HUDEP-2 (cell line): ENCODE data around the gene MRPL16.
"Not testable (repeated sequence)": the region's sequence is repeated elsewhere in the genome, so short reads cannot be mapped to it uniquely, and the experiment has no call there.

ENCODE experiments used
- DNase-seq, 76 experiments: peaks; one replicate each; lab custom pipeline; 2025; ENCODE audit not compliant: unreplicated experiment in 76 of 76; lab: John Stamatoyannopoulos, UW

MRPL16 gene

DNA sequence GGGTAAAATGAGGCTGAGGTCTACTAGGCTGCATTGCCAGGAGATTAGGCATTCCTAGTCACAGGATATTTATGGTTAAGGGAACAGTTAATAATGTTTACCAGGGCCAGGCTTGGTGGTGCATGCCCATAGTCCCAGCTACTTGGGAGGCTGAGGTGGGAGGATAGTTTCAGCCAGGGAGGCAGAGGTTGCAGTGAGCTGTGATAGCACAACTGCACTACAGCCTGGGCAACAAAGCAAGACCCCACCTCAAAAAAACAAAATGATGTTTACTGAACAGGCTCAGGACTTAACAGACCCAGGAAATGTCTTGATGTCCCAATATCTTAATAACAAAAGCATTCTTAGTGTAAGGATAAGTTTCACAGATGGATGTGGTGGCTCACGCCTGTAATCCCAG is 2.8 kb upstream of the MRPL16 start:
- DNase-seq: no peak

GRCh38 chr11:59812220-59812619 is 1.6 kb upstream of the MRPL16 start:
- no peak for DNase-seq

DNA sequence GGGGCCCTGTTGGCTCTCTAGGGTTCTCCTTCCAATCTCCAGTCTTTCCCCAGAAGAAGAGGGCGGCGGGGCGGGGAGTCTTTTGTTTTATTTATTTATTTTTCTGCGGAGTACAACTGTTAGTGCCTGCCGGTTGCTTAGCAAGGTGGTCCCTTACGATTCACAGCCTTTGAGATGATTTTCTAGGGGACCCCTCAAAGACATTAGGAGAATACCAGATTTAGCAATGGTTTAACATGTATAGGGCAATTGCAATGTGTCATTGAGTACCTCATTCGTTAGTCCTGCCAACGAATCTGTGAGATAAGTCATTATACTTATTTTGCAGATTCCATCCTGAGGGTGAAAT is 307 bp upstream of the MRPL16 start:
- no peak for DNase-seq

- no peak for DNase-seq
These were observed 3.4 kb downstream of the MRPL16 start for GRCh38 chr11:59807047-59807610.

DNA sequence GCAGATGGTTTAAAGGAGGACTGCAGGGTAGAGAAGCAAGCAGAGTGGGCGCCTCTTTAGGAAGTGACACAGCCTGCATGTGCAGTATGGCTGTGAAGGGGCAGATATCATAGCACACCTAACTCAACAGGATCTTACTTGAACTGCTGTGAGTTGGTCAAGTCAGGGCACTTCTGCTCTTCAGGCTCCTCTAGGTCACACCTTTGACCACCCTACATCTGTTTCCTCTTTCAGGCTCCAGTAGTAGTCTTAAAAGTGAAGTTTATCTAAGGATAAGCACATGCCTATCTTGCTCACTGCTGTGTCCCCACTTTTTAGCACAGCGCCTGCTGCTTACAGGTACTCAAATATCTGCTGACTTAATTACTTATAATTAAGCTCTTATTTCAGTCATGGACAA is 6.5 kb downstream of the MRPL16 start:
- peak in 2 of 76 experiments; percentile 17 for DNase-seq

- DNase-seq: peak in 40 of 76 experiments; percentile 6 to 72 (median 40)
These were observed 7.9 kb downstream of the MRPL16 start for GRCh38 chr11:59802639-59803176.

- peak in 3 of 76 experiments; percentile 9 to 53 (median 33) for DNase-seq
These were observed 8.5 kb downstream of the MRPL16 start for GRCh38 chr11:59801981-59802638.

- DNase-seq: no peak
These were observed 9.3 kb downstream of the MRPL16 start for GRCh38 chr11:59801160-59801706.

- no peak for DNase-seq
These were observed 10.1 kb downstream of the MRPL16 start for GRCh38 chr11:59800390-59801025.

GRCh38 chr11:59794417-59794816 is 16.2 kb downstream of the MRPL16 start:
- DNase-seq: no peak

DNA sequence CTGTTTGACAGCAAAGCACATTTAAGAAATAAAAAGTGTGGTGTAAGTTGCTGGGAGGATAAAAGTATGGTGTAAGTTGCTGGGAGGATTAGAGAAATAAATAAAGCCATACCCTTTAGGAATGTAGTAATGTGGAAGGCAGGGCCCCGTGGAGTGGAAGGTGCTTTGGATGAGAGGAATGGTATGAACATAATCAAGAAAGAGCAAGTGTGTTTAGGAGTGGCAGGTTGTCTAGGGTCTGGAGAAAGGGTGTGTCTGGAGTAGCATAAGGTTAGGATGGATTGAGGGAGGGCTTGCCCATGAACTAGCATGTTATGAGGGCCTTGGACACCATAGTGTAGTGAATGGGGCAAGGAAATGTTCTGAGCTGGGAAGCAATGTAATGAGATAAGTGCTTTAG is 18.1 kb downstream of the MRPL16 start:
- DNase-seq: no peak

DNA sequence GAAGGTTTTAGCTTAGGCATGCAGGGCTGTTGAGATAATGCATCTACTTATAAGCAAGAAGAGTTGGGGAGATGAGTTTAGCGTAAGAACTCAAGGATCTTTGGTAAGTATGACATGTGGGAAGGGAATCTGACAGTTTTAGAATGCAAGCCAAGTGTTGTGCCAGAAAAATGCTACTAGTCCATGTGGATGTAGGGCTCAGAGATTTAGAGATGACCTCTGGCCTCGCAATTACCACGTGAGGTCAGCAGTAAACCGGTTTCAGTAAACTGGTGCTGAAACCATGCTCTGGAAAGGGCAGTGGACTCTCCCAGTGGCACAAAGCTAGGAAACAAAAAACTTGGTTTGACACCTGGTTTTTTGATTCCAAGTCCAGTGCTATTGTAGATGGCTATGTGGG is 18.9 kb downstream of the MRPL16 start:
- no peak for DNase-seq

DNA sequence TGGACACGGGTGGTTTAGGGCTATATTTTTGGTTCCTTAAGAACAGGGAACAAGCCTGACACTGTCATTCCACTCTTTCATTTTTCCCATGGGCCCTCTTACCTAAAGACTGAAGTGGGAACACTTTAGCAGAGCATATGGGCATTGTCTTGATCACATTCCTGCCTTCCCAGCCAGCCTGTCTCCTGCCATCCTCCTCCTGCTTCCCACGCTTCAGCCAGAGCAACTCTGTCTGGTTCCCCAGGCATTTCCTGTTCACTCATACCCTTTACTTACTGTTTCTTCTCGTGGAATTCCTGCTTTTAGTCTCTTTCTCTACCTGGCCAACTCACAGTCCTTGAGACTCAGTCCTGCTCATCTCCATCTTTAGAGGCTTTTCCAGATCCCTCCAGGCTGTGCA is 22.8 kb downstream of the MRPL16 start:
- no peak for DNase-seq

- no peak for DNase-seq
These were observed 23.4 kb downstream of the MRPL16 start for GRCh38 chr11:59787255-59787588.

- DNase-seq: no peak
These were observed 24.8 kb downstream of the MRPL16 start for GRCh38 chr11:59785818-59786217.

- not testable (repeated sequence) for DNase-seq
These were observed 26.1 kb downstream of the MRPL16 start for GRCh38 chr11:59784441-59784840.

GRCh38 chr11:59783632-59784090 is 26.9 kb downstream of the MRPL16 start:
- DNase-seq: no peak

DNA sequence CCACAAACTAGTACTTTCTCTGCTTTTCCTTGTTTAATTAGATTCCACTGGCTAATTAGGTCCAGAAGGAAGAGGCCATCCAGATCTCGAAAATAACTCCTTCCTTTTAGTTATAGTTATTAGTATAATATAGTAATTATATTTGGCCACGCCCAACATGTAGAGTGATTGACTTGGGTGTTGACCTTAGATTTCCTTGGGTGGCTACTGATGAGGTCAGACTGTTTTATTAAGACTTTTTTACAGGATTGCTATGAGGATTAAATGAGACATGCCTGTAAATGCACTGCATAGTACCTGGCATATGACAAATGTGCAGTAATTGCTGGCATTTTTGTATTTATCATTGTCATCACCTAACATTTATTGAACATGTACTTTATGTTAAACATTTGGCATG is 28.5 kb downstream of the MRPL16 start:
- DNase-seq: no peak

- no peak for DNase-seq
These were observed 31.1 kb downstream of the MRPL16 start for GRCh38 chr11:59779487-59779886.

DNA sequence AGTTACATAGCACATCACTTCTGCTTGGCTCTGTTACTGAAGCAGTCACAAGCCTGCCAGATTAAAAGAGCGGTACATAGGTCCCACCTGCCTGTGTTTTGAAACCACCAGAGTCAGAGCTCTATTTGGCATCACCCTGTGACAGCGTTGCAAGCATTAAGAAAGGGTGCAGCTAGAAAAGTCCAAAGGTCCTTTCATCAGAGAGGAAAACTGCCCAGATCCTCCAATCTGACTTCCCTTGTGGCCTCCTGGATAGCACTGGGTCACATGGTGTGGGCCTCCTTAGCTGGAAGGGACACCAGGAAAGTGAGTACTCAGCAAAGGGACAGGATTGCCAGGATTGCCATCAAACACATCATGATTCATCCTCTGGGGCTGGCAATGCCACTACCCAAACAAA is 32.5 kb downstream of the MRPL16 start:
- DNase-seq: no peak

- DNase-seq: no peak
These were observed 33.5 kb downstream of the MRPL16 start for GRCh38 chr11:59777104-59777503.
